Measurements from ENCODE around the gene TSPAN1. TPM values are rescaled to one million over a fixed set of nuclear protein-coding genes. Genes with fewer than 3 reads are reported as not detected.

The TSPAN1 gene
- total and polyA plus RNA-seq, 2 experiments from 2014 or later: 32.1 to 69.5 TPM

DNA sequence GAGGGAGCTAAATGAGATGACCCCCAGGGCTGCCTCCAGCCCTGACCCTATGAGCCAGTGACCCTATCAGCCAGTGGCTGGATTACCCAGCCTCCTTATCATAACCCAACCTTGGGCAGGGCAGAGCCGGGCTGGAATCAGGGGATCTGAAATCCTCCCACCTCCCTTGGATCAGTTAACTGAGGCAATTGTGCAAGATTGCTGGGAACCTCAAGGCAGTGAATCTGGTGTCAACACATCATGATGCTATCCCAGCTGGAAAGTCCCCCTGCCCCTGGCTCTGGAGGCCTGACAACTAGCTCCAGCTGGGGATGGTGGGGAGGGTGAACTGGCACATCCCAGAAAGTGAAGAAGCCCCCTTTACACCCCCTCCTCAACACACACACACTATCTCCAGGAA is 6.4 kb upstream of the TSPAN1 start:
- H3K36me3 ChIP-seq (replicated peaks; ENCODE audit: insufficient read depth, low read depth): no peaks in the 10 kb centered on the region
- no peaks in the 10 kb centered on the region for H3K79me2 ChIP-seq
- DNase-seq (ENCODE audit: low spot score): no peak
- H3K27me3 ChIP-seq: no peaks in the 10 kb centered on the region
- H4K20me1 ChIP-seq (ENCODE audit: insufficient read depth, poor library complexity, severe bottlenecking): no peaks in the 10 kb centered on the region
- no peak overlapping the region for H2AFZ ChIP-seq
- no peak overlapping the region for H3K4me2 ChIP-seq
- TF ChIP-seq EZH2 (IDR thresholded peaks at IDR 0.05; ENCODE audit: borderline replicate concordance) (no peak), EZH2phosphoT487 (IDR thresholded peaks at IDR 0.05; ENCODE audit: low read depth, severe bottlenecking, unreplicated experiment) (no peak)
- TF ChIP-seq, protein P1, sequence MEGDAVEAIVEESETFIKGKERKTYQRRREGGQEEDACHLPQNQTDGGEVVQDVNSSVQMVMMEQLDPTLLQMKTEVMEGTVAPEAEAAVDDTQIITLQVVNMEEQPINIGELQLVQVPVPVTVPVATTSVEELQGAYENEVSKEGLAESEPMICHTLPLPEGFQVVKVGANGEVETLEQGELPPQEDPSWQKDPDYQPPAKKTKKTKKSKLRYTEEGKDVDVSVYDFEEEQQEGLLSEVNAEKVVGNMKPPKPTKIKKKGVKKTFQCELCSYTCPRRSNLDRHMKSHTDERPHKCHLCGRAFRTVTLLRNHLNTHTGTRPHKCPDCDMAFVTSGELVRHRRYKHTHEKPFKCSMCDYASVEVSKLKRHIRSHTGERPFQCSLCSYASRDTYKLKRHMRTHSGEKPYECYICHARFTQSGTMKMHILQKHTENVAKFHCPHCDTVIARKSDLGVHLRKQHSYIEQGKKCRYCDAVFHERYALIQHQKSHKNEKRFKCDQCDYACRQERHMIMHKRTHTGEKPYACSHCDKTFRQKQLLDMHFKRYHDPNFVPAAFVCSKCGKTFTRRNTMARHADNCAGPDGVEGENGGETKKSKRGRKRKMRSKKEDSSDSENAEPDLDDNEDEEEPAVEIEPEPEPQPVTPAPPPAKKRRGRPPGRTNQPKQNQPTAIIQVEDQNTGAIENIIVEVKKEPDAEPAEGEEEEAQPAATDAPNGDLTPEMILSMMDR (IDR thresholded peaks at IDR 0.05; ENCODE audit: poor library complexity): no peak
- WGBS (ENCODE audit: low lambda C conversion rate, missing lambda C conversion rate): 80% methylated on average over 1 of the region's 1 CpG
- no peaks in the 10 kb centered on the region for H3K9me3 ChIP-seq (ENCODE audit: low read depth)
- H3K4me1 ChIP-seq (ENCODE audit: insufficient read depth): peaks cover 5% of the 10 kb centered on the region
- H3K4me3 ChIP-seq: no peak overlapping the region
- H3K9me2 ChIP-seq (replicated peaks; ENCODE audit: insufficient read depth): no peaks in the 10 kb centered on the region
- H3K27ac ChIP-seq: no peak overlapping the region

DNA sequence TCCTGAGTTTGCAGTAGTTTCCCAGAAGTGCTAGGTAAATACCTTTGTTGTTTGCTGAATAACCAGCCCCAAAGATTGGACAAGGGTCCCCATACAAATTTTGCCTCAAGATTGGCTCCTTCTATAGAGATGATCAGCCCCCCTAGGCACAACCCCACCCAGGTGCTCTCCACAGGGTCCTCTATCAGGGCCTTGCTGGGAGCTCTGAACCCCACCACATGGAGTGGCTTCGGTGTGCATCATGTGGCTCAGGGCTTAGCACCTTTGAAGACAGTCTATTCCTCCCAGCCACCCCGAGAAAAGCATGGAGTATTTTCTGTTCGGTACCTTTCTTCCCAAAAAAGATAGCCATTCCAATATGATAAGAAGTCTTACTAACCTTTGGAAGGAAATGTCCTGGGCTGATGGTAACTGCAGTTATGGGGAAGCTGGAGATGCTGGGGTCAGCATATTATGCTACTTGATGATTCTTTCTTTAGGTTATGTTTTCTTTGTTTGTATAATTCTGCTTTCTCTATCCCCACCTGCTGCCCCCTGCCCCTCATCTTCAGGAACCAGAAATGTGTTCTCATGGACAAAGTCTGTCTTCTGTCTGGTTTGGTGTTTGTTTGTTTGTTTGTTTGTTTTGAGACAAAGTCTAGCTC is 5.0 kb upstream of the TSPAN1 start:
- H4K20me1 ChIP-seq (ENCODE audit: insufficient read depth, poor library complexity, severe bottlenecking): no peaks in the 10 kb centered on the region
- WGBS (ENCODE audit: low lambda C conversion rate, missing lambda C conversion rate): 81% methylated on average over 3 of the region's 3 CpGs
- no peak overlapping the region for H2AFZ ChIP-seq
- no peaks in the 10 kb centered on the region for H3K9me3 ChIP-seq (ENCODE audit: low read depth)
- no peak for TF ChIP-seq EZH2 (IDR thresholded peaks at IDR 0.05; ENCODE audit: borderline replicate concordance)
- TF ChIP-seq, protein P1 (IDR thresholded peaks at IDR 0.05; ENCODE audit: poor library complexity): no peak
- no peak for TF ChIP-seq EZH2phosphoT487 (IDR thresholded peaks at IDR 0.05; ENCODE audit: low read depth, severe bottlenecking, unreplicated experiment)
- peaks cover 18% of the 10 kb centered on the region for H3K4me1 ChIP-seq (ENCODE audit: insufficient read depth)
- no peaks in the 10 kb centered on the region for H3K9me2 ChIP-seq (replicated peaks; ENCODE audit: insufficient read depth)
- no peak for DNase-seq (ENCODE audit: low spot score)
- H3K79me2 ChIP-seq: no peaks in the 10 kb centered on the region
- H3K27ac ChIP-seq: no peak overlapping the region
- H3K4me3 ChIP-seq: no peak overlapping the region
- no peaks in the 10 kb centered on the region for H3K27me3 ChIP-seq
- H3K4me2 ChIP-seq: no peak overlapping the region
- H3K36me3 ChIP-seq (replicated peaks; ENCODE audit: insufficient read depth, low read depth): no peaks in the 10 kb centered on the region

DNA sequence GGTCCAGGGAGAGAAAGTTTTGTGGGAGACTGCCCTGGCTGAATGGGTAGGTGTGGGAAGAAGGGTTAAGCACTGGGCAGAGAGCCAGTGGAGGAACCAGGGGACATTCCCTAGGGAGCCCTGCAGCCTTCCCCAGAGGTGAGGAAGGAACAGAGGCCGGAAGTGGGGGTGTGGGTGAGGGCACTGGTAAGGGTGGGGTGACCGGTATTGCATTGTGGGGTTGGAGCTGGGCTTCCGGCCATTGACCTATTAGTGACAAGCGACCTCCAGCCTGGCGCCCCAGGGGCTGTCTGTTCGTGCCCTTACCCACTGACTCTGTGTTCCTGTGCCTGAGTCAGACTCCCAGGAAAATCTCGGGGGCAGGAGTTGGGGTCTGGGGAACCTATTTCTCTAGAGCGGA is 3.5 kb upstream of the TSPAN1 start:
- peaks cover 21% of the 10 kb centered on the region for H3K4me1 ChIP-seq (ENCODE audit: insufficient read depth)

More for the DNA sequence above, 3.5 kb upstream of the TSPAN1 start:
- Histone ChIP-seq H3K36me3 (replicated peaks; ENCODE audit: insufficient read depth, low read depth) (no peaks in the 10 kb centered on the region), H3K79me2 (no peaks in the 10 kb centered on the region), H3K4me3 (no peak overlapping the region), H3K9me2 (replicated peaks; ENCODE audit: insufficient read depth) (no peaks in the 10 kb centered on the region), H3K9me3 (ENCODE audit: low read depth) (no peaks in the 10 kb centered on the region), H3K27ac (no peak overlapping the region), H3K4me2 (no peak overlapping the region), H3K27me3 (no peaks in the 10 kb centered on the region), H2AFZ (no peak overlapping the region), H4K20me1 (ENCODE audit: insufficient read depth, poor library complexity, severe bottlenecking) (no peaks in the 10 kb centered on the region)
- TF ChIP-seq EZH2phosphoT487 (IDR thresholded peaks at IDR 0.05; ENCODE audit: low read depth, severe bottlenecking, unreplicated experiment): no peak
- no peak for TF ChIP-seq EZH2 (IDR thresholded peaks at IDR 0.05; ENCODE audit: borderline replicate concordance)
- TF ChIP-seq, protein P1 (IDR thresholded peaks at IDR 0.05; ENCODE audit: poor library complexity): no peak
- DNase-seq (ENCODE audit: low spot score): no peak
- WGBS (ENCODE audit: low lambda C conversion rate, missing lambda C conversion rate): 96% methylated on average over 8 of the region's 8 CpGs
